Lung (tissue), 12 donors: ENCODE data around the gene NME8. TPM values are rescaled to one million over a fixed set of nuclear protein-coding genes. Genes with fewer than 3 reads are reported as not detected.

Experiments
- ATAC-seq: fragments of 200-7000 bp; cut with Tn5 transposase; one replicate; pipeline ENCODE4 v1.9.1; 2020; ENCODE audit warnings: moderate number of reproducible peaks; ENCODE audit not compliant: insufficient read depth, low FRiP score
- DNase-seq, 3 donors: peaks; one replicate each; pipeline ENCODE4 v3.0.0-alpha.2; 2013 to 2017
- H3K27ac ChIP-seq, 2 donors: one replicate each; pipeline ENCODE4 v1.5.1; 2013; ENCODE audit warnings: mild to moderate bottlenecking in 2 of 2, moderate library complexity in 2 of 2, control low read depth in 1 of 2, inconsistent platforms in 1 of 2, low read depth in 1 of 2, low read length in 1 of 2
- H3K27me3 ChIP-seq, 3 donors: one replicate each; pipeline ENCODE4 v1.5.1; 2013; ENCODE audit warnings: low read length in 2 of 3; ENCODE audit not compliant: control insufficient read depth in 3 of 3, insufficient read depth in 3 of 3
- H3K36me3 ChIP-seq, 4 donors: one replicate each; pipeline ENCODE4 v1.5.1; 2013; ENCODE audit warnings: low read length in 4 of 4, mild to moderate bottlenecking in 1 of 4, moderate library complexity in 1 of 4; ENCODE audit not compliant: control insufficient read depth in 4 of 4, insufficient read depth in 4 of 4
- H3K4me1 ChIP-seq, 5 donors: one replicate each; pipeline ENCODE4 v1.5.1; 2013; ENCODE audit warnings: low read length in 5 of 5, mild to moderate bottlenecking in 2 of 5, moderate library complexity in 1 of 5; ENCODE audit not compliant: control insufficient read depth in 5 of 5, insufficient read depth in 5 of 5
- H3K4me3 ChIP-seq: one replicate; pipeline ENCODE4 v1.5.1; 2013; ENCODE audit warnings: mild to moderate bottlenecking, control low read depth, moderate library complexity
- H3K9ac ChIP-seq, 2 donors: one replicate each; pipeline ENCODE4 v1.5.1; 2013; ENCODE audit warnings: low read length in 2 of 2, control low read depth in 1 of 2; ENCODE audit not compliant: insufficient read depth in 1 of 2
- H3K9me3 ChIP-seq, 4 donors: one replicate each; pipeline ENCODE4 v1.5.1; 2013; ENCODE audit warnings: low read length in 3 of 4, mild to moderate bottlenecking in 1 of 4, moderate library complexity in 1 of 4; ENCODE audit not compliant: control insufficient read depth in 4 of 4, insufficient read depth in 3 of 4
- CTCF ChIP-seq: IDR thresholded peaks from 2 replicates; pipeline ENCODE4 v1.5.1; 2012; ENCODE audit warnings: mild to moderate bottlenecking; ENCODE audit errors: control extremely low read depth, extremely low read depth
- WGBS, 2 donors: extraction: QIAGEN DNeasy Blood & Tissue Kit; methylation state at CpG; one replicate each; pipeline ENCODE4 v1.1.7; 2013; 5-methylcytosine and 5-hydroxymethylcytosine counted together
- polyA plus RNA-seq, 2 donors: library from polyadenylated mRNA; stranded (reverse); fragments of 200-250 nt; gene quantifications; one replicate each; pipeline ENCODE4 v1.2.1, GENCODE V29; 2013
- total RNA-seq, 2 donors: library from RNA; depleted of rRNA in 1 of 2; stranded (reverse); fragments of >200 nt in 1 of 2; gene quantifications; one replicate each; pipeline ENCODE4 v1.2.1, GENCODE V29; 2014 to 2021
- donor health status: control.
- donor health status: control.
- donor health status: Bipolar disorder and iron deficiency.
- donor health status: healthy.
- donor health status: DM: yes; HTN: yes; CAD: no.

The NME8 gene
- total and polyA plus RNA-seq, 4 donors = 0.28 to 1.8 (median 0.71) TPM

GRCh38 chr7:37912756-37913155 is 64.4 kb downstream of the NME8 start:
- 62 to 85% methylated on average over 2 of the region's 2 CpGs for WGBS, 2 donors
- ATAC-seq = no peak
- TF ChIP-seq CTCF = no peak

GRCh38 chr7:37915438-37915837 is 67.0 kb downstream of the NME8 start:
- Histone ChIP-seq H3K4me3 (no peak overlapping the region), H3K9ac (no peak overlapping the region), H3K4me1 (peaks cover 0 to 29% (median 5%) of the 10 kb centered on the region in 5 donors), H3K9me3 (peaks cover 0 to 2% (median 0%) of the 10 kb centered on the region in 4 donors), H3K27me3 (peaks cover 0 to 8% (median 2%) of the 10 kb centered on the region in 3 donors), H3K36me3 (no peaks in the 10 kb centered on the region), H3K27ac (no peak overlapping the region)
- ATAC-seq (no peak), DNase-seq (peak; percentile 30 to 56 (median 53))
- no peak for TF ChIP-seq CTCF
- WGBS, 2 donors = 5 to 14% methylated on average over 5 of the region's 5 CpGs

More at GRCh38 chr7:37912756-37913155, 64.4 kb downstream of the NME8 start:
- Histone ChIP-seq H3K9me3 (peaks cover 0 to 2% (median 0%) of the 10 kb centered on the region in 4 donors), H3K36me3 (no peaks in the 10 kb centered on the region), H3K4me1 (peaks cover 0 to 25% (median 5%) of the 10 kb centered on the region in 5 donors), H3K4me3 (no peak overlapping the region), H3K9ac (no peak overlapping the region), H3K27ac (no peak overlapping the region), H3K27me3 (peaks cover 0 to 6% (median 0%) of the 10 kb centered on the region in 3 donors)
- DNase-seq = no peak

- Histone ChIP-seq H3K36me3 (no peaks in the 10 kb centered on the region), H3K9me3 (peaks cover 0 to 2% (median 0%) of the 10 kb centered on the region in 4 donors), H3K9ac (peak overlapping the region in 1 of 2 donors; percentile 54), H3K4me1 (peaks cover 0 to 30% (median 5%) of the 10 kb centered on the region in 5 donors), H3K27ac (peak overlapping the region in 1 of 2 donors; percentile 52), H3K27me3 (peaks cover 0 to 8% (median 2%) of the 10 kb centered on the region in 3 donors), H3K4me3 (peak overlapping the region; percentile 29)
- TF ChIP-seq CTCF = no peak
- ATAC-seq = peak; percentile 11
- peak; percentile 24 to 28 (median 26) for DNase-seq
- 4 to 5% methylated on average over 53 to 57 of the region's 57 CpGs for WGBS, 2 donors
Observed at GRCh38 chr7:37916017-37916672, 67.7 kb downstream of the NME8 start.
